Ishikawa (cell line): ENCODE measurements around the gene GUCA2B.

ENCODE experiments used
- CEBPB ChIP-seq: IDR thresholded peaks from 2 replicates; pipeline ENCODE4 v1.6.1; 2012
- CREB1 ChIP-seq: IDR thresholded peaks from 2 replicates; pipeline ENCODE4 v1.6.1; 2012; ENCODE audit warnings: low read depth
- EGR1 ChIP-seq: IDR thresholded peaks from 2 replicates; pipeline ENCODE4 v1.6.1; 2012
- EP300 ChIP-seq: IDR thresholded peaks from 2 replicates; pipeline ENCODE4 v1.6.1; 2012; ENCODE audit warnings: borderline replicate concordance
- FOXM1 ChIP-seq: IDR thresholded peaks from 2 replicates; pipeline ENCODE4 v1.6.1; 2012; ENCODE audit warnings: low read depth, borderline replicate concordance
- NFIC ChIP-seq: IDR thresholded peaks from 2 replicates; pipeline ENCODE4 v1.6.1; 2012
- RAD21 ChIP-seq: IDR thresholded peaks from 2 replicates; pipeline ENCODE4 v1.6.1; 2012; ENCODE audit warnings: low read depth
- TAF1 ChIP-seq: IDR thresholded peaks from 2 replicates; pipeline ENCODE4 v1.6.1; 2012; ENCODE audit warnings: low read depth, mild to moderate bottlenecking
- TCF12 ChIP-seq: IDR thresholded peaks from 2 replicates; pipeline ENCODE4 v1.6.1; 2012; ENCODE audit warnings: low read depth
- TEAD4 ChIP-seq: IDR thresholded peaks from 2 replicates; pipeline ENCODE4 v1.6.1; 2012
- YY1 ChIP-seq: IDR thresholded peaks from 2 replicates; pipeline ENCODE4 v1.6.1; 2012; ENCODE audit warnings: low read depth
- ZBTB7A ChIP-seq: IDR thresholded peaks from 2 replicates; pipeline ENCODE4 v1.6.1; 2012; ENCODE audit warnings: low read depth
- TF ChIP-seq, protein P1 (sequence below): IDR thresholded peaks from 2 replicates; pipeline ENCODE4 v1.6.1; 2012; ENCODE audit warnings: low read depth, mild to moderate bottlenecking
- TF ChIP-seq, protein P2 (sequence below): IDR thresholded peaks from 2 replicates; pipeline ENCODE4 v1.6.1; 2012
- TF ChIP-seq, protein P3 (sequence below): IDR thresholded peaks from 2 replicates; pipeline ENCODE4 v1.6.1; 2012

The GUCA2B gene

DNA sequence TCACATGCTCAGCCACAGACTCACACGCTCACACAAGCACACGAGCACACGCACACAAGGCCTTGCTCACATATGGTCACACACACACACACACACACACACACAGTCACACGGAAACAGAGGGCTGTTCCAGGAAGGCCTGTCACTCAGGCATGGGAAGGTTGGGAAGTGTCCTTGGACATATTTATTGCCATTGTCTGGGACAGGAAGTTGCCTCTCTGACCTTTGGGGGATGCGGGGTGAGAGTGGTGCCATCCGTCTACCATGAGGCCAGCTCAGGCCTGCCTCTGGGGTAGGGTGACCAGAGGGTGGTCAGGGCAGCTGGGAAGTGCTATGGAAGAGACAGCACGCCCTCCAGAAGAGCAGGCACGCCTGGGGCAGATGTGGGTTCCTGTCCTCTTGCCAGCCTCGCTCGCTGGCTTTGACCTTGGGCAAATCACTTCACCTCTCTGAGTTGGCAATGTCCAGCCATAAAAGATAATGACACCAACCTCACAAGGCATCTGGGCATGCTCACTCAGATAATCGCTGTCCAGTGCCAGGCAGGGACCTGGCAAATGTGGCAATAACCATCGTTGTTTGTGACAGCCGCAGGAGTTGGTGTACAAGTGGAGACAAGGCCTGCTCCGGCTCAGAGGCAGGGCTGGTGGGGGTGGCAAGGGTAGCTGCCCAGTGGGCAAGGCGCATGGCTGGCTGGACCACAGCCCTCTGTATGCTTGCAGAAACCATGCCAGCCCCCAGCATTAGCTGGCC is 19.3 kb downstream of the GUCA2B start:
- TF ChIP-seq YY1 (no peak), CREB1 (no peak)
- TF ChIP-seq, protein P1, sequence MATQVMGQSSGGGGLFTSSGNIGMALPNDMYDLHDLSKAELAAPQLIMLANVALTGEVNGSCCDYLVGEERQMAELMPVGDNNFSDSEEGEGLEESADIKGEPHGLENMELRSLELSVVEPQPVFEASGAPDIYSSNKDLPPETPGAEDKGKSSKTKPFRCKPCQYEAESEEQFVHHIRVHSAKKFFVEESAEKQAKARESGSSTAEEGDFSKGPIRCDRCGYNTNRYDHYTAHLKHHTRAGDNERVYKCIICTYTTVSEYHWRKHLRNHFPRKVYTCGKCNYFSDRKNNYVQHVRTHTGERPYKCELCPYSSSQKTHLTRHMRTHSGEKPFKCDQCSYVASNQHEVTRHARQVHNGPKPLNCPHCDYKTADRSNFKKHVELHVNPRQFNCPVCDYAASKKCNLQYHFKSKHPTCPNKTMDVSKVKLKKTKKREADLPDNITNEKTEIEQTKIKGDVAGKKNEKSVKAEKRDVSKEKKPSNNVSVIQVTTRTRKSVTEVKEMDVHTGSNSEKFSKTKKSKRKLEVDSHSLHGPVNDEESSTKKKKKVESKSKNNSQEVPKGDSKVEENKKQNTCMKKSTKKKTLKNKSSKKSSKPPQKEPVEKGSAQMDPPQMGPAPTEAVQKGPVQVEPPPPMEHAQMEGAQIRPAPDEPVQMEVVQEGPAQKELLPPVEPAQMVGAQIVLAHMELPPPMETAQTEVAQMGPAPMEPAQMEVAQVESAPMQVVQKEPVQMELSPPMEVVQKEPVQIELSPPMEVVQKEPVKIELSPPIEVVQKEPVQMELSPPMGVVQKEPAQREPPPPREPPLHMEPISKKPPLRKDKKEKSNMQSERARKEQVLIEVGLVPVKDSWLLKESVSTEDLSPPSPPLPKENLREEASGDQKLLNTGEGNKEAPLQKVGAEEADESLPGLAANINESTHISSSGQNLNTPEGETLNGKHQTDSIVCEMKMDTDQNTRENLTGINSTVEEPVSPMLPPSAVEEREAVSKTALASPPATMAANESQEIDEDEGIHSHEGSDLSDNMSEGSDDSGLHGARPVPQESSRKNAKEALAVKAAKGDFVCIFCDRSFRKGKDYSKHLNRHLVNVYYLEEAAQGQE, result no peak

DNA sequence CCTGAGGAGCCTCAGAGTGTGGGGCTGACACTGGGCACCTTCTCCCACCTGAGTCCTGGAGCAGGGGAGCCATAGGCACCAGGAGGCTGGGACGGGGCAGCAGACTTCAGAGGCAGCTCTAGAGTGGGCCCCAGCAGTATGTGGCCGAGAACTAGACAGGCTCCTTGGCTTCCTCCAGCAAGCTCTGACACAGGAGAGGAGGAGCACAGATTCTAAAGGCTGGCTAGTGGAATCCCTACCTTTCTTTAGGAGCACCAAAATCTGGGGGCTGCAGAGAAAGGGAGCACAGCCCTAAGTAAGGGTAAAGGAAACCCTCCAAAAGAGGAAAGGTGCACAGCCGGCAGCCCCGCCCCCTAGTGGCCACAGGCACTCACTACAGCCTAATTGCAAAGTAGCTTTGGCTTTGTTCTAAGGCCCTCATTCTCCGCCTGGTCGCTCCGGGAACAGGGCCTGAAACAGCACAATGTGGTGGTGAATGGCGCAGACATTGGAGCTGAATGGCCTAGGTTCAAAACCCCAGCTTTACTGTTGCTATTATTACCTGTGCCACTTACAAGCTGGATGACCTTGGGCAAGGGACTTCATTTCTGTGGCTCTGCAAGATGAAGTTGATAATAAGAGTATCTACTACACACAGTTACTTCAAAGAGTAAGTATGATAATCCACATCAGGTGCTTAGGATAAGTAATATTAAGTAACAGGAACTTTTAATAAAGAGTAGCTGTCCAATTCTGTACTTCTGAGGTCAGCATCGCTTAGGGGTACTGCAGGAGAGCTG is 20.1 kb downstream of the GUCA2B start:
- TF ChIP-seq ZBTB7A (no peak), RAD21 (peak; percentile 71)

DNA sequence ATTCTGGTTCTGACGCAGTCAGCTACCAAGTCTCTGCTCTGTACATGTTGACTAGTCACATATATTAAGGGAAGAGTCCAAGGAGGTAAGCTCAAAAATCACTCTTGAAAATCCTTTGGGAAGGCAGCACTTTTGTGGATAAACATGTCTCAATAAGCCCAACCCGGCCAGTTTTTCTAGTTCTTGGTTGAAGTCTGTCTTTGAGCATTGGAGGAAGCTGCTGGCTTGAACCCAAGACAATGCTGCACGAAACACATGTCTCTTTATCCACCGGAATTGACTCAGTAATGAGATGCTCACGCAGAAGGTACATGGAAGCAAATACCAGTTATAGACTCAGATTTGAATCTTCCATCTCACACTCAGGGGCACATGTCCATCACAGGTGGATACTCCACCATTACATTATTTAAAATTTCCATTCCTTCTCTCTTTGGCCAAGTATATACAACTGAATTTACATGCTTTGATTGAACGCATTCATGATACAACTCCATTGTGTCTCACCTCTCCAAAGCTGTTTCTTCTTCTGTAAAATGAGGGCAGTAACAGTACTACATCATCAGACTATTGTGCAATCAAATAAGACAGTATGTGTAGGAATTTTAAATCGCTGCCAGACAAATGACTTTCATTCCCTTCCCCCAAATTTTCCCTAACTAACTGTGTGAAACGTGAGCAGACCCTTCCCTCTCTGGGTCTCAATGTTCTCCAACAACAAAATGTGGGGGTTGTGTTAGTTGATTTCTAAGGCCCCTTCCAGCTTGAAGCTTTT is 20.9 kb downstream of the GUCA2B start:
- no peak for TF ChIP-seq CREB1
- no peak for TF ChIP-seq TAF1
- TF ChIP-seq TCF12, result no peak
- TF ChIP-seq, protein P1, result no peak
- peak; percentile 84 for TF ChIP-seq CEBPB
- no peak for TF ChIP-seq ZBTB7A
- no peak for TF ChIP-seq EP300

DNA sequence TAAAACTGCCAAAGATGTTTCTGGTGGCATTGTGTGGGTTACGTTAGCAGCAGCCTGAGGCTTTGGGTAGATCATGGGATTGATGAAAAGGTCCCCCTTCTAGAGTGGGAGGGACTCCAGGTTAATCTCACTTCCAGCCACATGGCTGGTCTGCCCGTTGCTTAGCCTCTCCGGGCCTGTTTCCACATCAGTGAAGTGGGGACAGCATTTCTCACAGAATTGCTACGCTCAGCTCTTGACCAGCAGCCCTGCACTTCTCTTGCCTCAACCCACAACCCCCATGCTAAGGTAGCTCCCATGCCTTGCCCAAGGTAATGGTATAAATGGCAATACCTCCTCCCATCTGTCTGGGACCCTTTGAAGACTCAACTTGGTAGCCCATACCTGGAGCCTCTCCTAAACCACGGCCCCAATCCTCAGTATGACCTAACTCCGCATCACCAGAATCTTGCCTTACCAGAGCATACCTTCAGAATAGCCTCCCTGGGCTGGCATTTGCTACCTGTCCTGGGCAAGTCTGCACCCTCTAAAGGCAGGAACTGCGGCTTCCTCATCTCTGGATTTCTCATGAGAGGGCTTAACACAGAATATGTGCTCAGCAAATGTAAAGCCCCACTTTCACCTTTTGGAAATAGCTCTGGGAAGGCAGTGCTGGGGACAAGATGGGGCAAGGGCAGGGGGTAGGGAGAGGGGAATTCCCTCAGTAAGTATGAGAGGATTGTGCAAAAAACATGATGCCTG is 22.3 kb downstream of the GUCA2B start:
- TF ChIP-seq FOXM1 (no peak), ZBTB7A (no peak), YY1 (no peak), TCF12 (no peak), EGR1 (no peak), EP300 (no peak), CEBPB (no peak), TEAD4 (no peak), RAD21 (no peak), CREB1 (no peak), TAF1 (no peak), NFIC (no peak)
- TF ChIP-seq, protein P2, sequence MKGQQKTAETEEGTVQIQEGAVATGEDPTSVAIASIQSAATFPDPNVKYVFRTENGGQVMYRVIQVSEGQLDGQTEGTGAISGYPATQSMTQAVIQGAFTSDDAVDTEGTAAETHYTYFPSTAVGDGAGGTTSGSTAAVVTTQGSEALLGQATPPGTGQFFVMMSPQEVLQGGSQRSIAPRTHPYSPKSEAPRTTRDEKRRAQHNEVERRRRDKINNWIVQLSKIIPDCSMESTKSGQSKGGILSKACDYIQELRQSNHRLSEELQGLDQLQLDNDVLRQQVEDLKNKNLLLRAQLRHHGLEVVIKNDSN, result no peak
- TF ChIP-seq, protein P3, sequence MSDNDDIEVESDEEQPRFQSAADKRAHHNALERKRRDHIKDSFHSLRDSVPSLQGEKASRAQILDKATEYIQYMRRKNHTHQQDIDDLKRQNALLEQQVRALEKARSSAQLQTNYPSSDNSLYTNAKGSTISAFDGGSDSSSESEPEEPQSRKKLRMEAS, result no peak
- TF ChIP-seq, protein P1, result no peak
